IPS-18a (cell line): Measurements from ENCODE around the gene SHANK1.

Experiments used
- H3K27ac ChIP-seq: one replicate; pipeline ENCODE4 v1.5.1; 2013; ENCODE audit warnings: low read length
- H3K27me3 ChIP-seq: one replicate; pipeline ENCODE4 v1.6.1; 2013; ENCODE audit warnings: mild to moderate bottlenecking, low read length; ENCODE audit not compliant: control insufficient read depth, insufficient read depth
- H3K36me3 ChIP-seq: one replicate; pipeline ENCODE4 v1.6.1; 2013; ENCODE audit warnings: low read depth, low read length; ENCODE audit not compliant: control insufficient read depth
- H3K4me1 ChIP-seq: one replicate; pipeline ENCODE4 v1.6.1; 2013; ENCODE audit warnings: low read depth, low read length; ENCODE audit not compliant: control insufficient read depth
- H3K4me3 ChIP-seq: one replicate; pipeline ENCODE4 v1.5.1; 2013; ENCODE audit warnings: low read length
- H3K9ac ChIP-seq: one replicate; pipeline ENCODE4 v1.6.1; 2013; ENCODE audit warnings: mild to moderate bottlenecking, low read length, moderate library complexity
- H3K9me3 ChIP-seq: one replicate; pipeline ENCODE4 v1.6.1; 2013; ENCODE audit warnings: low read depth, low read length; ENCODE audit not compliant: control insufficient read depth

Gene SHANK1

DNA sequence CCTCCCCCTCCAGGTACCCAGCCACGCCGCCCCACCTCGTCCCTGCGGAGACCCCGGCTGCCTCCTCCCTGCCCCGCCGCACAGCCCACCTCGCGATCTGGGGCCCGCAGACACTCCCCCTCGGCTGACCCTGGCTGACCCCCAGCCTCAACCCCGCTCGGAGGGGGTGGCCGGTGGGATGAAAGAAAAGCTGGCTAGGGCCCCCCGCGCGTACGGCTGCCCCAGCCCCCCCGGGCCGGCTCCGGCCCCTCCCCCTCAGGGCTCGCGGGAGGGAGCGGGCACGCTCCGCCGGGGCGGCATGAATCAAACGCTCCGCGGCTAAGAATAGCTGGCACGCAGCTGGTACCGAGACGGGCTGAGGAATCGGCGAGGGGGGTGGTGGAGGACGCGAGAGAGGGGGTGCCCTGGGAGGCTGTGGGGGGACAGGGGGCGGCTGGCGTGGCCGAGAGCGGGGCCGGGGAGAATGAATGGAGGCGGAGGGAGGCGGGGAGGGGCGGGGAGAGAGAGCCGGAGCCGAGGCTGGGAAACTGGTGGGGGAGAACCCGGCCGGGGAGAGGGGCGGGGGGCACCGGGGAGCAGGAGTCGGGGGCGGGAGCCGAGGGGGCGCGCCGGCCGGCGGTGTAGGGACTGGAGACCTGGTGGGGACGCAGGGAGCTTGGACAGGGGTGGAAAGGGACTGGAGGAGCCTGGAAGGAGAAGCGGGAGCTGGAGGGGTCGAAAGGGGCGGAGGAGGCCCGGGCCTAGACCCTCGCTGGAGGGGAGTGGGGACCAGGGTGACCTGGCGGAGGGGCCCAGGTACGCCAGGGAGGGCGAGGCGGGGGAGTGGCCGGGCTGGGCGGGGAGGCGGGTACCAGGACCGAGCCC lies 1.1 kb downstream of the SHANK1 start:
- Histone ChIP-seq H3K9me3 (no peaks in the 10 kb centered on the region), H3K9ac (no peak overlapping the region), H3K36me3 (no peaks in the 10 kb centered on the region), H3K4me1 (peaks cover 11% of the 10 kb centered on the region), H3K27ac (no peak overlapping the region), H3K4me3 (peak overlapping the region; percentile 62), H3K27me3 (peaks cover 41% of the 10 kb centered on the region)

DNA sequence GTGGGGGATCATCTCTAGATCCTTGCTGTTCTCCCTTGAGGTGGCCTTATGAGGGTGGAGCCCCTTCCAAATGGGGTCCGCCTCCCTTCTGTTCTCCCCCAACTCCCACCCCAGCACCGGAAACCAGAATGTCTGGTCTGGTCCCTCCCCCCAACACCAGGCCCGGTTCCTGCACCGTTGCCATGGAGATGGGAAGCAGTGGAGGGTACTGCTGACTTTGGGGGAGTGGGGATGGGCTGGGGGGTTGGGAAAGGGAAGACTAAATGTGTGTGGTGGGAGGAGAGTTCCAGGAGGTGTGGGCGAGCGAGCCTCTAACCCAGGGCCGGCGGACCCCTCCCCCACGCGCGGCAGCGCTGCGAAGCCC lies 1.7 kb downstream of the SHANK1 start:
- H3K4me3 ChIP-seq, result peak overlapping the region; percentile 62
- H3K9me3 ChIP-seq, result no peaks in the 10 kb centered on the region
- no peak overlapping the region for H3K9ac ChIP-seq
- peaks cover 6% of the 10 kb centered on the region for H3K4me1 ChIP-seq
- no peaks in the 10 kb centered on the region for H3K36me3 ChIP-seq
- peaks cover 35% of the 10 kb centered on the region for H3K27me3 ChIP-seq
- H3K27ac ChIP-seq, result no peak overlapping the region

DNA sequence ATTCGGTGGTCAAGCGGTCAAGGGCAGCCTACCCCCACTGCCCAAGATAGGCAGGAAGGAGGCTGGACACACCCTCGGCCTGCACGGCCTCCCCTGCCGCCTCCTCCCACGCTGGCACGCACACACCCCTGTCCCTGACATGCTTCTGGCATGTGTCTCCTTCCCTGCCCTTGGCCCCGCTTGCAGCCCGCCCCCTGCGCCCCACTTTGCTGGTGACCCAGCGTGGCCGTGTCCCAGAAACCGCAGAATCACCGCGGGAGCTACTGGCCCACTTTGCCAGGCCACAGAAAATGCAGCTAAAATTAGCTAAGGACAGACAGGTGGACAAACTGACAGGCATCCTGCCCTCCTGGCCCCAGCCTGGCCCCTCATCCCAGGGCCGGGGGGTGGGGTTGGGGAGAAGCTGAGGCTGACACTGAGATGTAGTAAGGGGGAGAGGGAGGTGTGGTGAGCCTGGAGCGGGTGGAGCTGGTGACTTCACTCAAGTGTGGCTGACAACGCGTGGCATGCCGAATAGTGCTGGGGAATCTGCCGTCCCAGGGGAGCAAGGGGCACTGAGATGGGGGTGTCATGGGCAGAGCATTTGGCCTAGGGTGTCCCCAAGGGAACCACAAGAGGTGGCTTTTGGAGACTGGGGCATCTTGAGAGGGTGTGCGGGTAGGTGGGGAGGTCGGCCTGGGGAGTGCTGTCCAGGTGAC lies 2.4 kb downstream of the SHANK1 start:
- H3K9me3 ChIP-seq, result no peaks in the 10 kb centered on the region
- no peak overlapping the region for H3K4me3 ChIP-seq
- peaks cover 6% of the 10 kb centered on the region for H3K4me1 ChIP-seq
- no peak overlapping the region for H3K9ac ChIP-seq
- peaks cover 28% of the 10 kb centered on the region for H3K27me3 ChIP-seq
- H3K36me3 ChIP-seq, result no peaks in the 10 kb centered on the region
- H3K27ac ChIP-seq, result no peak overlapping the region

DNA sequence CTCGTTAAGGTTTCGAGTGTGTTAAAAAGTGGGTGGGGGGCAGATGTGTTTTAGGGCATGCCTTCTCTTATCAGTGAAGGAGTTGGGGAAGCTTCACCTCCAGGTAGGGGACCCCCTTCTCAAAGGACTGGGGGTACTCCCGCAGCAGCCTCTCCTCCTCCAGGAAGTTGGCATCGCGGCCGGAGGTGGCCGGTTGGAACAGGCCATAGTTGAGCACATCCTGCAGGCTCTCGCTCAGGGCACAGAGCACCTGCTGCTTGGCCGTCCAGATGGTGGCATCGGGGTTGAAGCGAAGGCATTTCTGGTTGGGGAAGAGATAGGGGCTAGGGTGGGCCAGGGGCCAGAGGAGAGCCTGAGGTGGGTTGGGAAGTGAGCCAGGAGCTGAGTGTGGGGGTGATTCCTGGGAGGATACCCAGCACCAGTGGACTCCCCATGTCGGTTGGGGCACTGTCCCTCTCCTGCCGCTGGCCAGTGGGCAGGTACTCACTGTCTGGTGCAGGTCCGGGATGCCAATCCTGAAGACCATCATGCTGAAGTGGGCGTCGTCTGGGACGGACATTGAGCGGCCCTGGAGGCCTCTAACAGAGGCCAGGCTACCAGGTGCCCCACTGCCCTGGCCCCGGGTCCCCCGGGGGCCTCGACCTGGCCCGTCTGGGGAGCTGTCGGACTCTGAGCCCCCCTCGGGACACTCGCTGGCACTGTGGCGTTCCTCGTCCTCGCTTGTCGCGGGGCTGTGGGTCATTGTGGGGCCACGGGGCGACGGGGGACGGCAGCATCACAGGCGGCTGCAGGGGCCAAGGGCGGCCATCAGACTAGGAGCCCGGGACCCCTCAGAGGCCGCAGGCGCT lies 3.2 kb downstream of the SHANK1 start:
- no peaks in the 10 kb centered on the region for H3K36me3 ChIP-seq
- peaks cover 6% of the 10 kb centered on the region for H3K4me1 ChIP-seq
- no peak overlapping the region for H3K9ac ChIP-seq
- H3K27ac ChIP-seq, result no peak overlapping the region
- H3K4me3 ChIP-seq, result no peak overlapping the region
- peaks cover 20% of the 10 kb centered on the region for H3K27me3 ChIP-seq
- H3K9me3 ChIP-seq, result no peaks in the 10 kb centered on the region

DNA sequence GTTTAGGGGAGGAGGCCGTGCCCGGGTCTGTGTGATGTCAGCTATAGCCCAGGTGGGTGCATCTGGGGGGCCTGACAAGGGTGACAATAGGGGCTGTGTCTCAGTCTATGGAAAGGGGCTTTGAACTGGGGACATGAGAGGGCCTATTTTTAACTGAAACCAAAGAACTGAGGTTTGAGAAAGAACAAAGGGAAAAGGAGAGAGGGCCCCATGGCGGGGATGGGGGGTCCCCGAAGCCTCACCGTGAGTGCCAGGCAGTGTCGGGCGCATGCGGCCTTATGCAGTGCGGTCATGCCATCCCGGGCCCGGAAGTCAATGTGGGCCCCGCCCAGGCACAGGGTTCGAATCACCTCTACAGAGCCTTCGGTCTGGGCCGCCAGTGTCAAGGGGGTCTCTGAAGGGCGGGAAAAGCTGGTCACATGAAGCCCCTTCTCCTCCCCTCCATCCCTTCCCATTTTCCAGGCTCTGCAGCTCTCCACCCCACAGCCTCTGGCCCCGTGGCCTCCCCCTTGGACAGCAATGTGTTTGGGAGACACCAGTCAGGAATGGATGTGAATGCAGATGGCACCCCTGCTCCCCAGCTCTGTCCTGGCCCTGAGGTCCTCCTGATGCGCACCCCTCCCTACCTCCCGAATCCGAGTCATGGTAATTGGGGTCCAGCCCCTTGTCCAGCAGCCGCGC lies 5.9 kb downstream of the SHANK1 start:
- Histone ChIP-seq H3K9me3 (no peaks in the 10 kb centered on the region), H3K4me1 (peaks cover 6% of the 10 kb centered on the region)

DNA sequence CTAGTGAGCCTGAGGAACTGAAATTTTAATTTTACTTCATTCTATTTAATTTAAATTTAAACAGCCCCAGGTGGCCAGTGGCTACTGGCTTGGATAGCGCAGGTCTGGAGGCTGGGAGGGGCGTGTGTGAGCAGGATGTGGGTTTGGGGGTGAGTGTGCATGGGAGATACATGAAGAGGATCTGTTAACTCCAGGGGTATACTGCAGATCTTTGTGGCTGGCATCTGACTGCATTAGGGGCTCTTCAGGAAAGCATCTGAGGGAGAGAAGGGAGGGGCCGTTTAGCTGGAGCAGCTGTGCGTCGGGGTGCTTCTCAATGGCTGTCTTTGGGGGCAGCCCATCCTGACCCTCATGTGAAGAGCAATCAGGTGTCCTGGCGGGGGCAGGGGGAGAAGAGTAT lies 6.8 kb downstream of the SHANK1 start:
- no peaks in the 10 kb centered on the region for H3K36me3 ChIP-seq
- no peak overlapping the region for H3K9ac ChIP-seq
- peaks cover 6% of the 10 kb centered on the region for H3K27me3 ChIP-seq
- peaks cover 6% of the 10 kb centered on the region for H3K4me1 ChIP-seq
- H3K27ac ChIP-seq, result no peak overlapping the region
- no peak overlapping the region for H3K4me3 ChIP-seq
- no peaks in the 10 kb centered on the region for H3K9me3 ChIP-seq

More for the DNA sequence above, 5.9 kb downstream of the SHANK1 start:
- no peak overlapping the region for H3K4me3 ChIP-seq
- H3K9ac ChIP-seq, result no peak overlapping the region
- no peaks in the 10 kb centered on the region for H3K36me3 ChIP-seq
- peaks cover 6% of the 10 kb centered on the region for H3K27me3 ChIP-seq
- no peak overlapping the region for H3K27ac ChIP-seq

DNA sequence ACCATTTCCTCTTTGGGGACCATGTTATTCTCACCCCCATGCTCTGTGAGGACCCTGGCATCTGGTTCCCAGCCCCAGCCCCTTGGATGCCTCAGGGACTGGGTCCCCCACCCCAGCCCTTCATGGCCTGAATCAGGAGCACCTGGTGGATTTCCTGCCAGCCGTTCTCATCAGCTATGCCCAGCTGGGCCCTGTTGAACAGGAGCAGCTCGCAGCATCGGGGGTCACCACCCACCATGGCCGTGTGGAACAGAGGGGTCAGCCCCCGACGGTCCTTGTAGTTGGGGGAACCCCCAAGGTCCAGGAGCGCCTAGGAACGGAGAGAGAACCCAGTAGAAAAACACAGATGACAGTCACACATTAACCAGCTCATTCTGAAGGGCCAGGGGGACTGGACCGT lies 7.8 kb downstream of the SHANK1 start:
- H3K27me3 ChIP-seq, result no peaks in the 10 kb centered on the region
- H3K4me3 ChIP-seq, result no peak overlapping the region
- no peaks in the 10 kb centered on the region for H3K9me3 ChIP-seq
- H3K9ac ChIP-seq, result no peak overlapping the region
- H3K4me1 ChIP-seq, result no peaks in the 10 kb centered on the region
- no peaks in the 10 kb centered on the region for H3K36me3 ChIP-seq
- no peak overlapping the region for H3K27ac ChIP-seq

DNA sequence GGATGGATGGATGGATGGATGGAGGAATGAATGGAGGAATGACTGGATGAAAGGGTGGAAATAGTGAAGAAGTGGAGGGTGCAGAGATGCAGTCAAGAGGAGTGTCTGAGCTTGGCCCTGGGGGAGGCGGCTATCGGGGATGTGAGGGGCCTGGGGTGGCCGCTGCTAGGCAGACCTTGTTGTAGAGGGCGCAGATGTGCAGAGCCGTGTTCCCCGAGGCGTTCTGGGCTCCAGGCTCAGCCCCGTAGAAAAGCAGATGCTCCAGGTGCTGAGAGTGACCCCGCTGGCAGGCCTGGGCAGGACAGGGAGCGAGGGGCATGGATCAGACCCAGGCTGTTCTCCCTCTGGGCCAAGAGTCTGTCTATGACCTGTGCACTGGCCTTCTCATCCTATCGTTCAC lies 8.4 kb downstream of the SHANK1 start:
- H3K4me1 ChIP-seq, result no peaks in the 10 kb centered on the region
- no peak overlapping the region for H3K4me3 ChIP-seq
- no peaks in the 10 kb centered on the region for H3K9me3 ChIP-seq
- no peaks in the 10 kb centered on the region for H3K27me3 ChIP-seq
- H3K36me3 ChIP-seq, result no peaks in the 10 kb centered on the region
- no peak overlapping the region for H3K27ac ChIP-seq
- no peak overlapping the region for H3K9ac ChIP-seq

DNA sequence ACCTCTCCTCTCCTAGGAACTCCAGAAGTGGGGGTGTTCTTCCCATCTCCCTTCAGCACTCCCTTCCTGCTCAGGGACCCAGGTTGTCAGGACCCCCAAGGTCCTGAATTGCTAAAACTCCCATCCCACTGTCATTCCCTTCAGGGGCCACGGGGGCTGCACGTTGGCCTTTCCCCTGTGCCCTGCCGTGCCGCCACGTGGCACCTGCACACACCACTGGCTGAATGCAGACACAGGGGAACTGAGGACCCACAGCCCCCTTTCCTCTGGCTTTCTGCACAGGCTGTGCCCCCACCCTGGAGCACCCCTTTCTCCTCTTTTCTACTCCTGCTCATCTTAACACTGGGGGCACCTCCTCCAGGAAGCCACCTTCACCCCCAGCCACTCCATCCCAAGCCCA lies 9.0 kb downstream of the SHANK1 start:
- H3K4me3 ChIP-seq, result no peak overlapping the region
- no peaks in the 10 kb centered on the region for H3K27me3 ChIP-seq
- H3K9ac ChIP-seq, result no peak overlapping the region
- H3K4me1 ChIP-seq, result no peaks in the 10 kb centered on the region
- no peaks in the 10 kb centered on the region for H3K9me3 ChIP-seq
- no peak overlapping the region for H3K27ac ChIP-seq
- no peaks in the 10 kb centered on the region for H3K36me3 ChIP-seq

DNA sequence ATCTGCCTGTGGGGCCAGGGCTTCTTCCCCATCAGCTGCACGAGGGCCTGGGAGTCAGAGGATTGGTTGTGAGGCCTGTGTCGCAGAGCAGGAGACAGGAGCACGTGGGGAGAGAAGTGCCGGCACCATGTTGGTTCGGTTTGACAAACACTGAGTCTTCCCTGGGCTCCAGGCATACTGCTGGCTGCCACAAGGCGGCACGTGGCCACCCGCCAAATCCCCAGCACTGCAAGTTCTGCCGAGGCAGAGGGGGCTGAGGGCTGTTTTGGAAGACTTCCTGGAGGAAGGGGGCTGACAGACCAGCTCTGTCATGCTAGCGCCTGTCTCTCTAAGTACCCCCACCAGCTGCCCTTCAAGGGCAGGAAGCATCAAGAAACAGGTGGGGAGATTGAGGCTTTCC lies 9.5 kb downstream of the SHANK1 start:
- Histone ChIP-seq H3K27me3 (no peaks in the 10 kb centered on the region), H3K4me1 (no peaks in the 10 kb centered on the region), H3K9me3 (no peaks in the 10 kb centered on the region), H3K4me3 (no peak overlapping the region), H3K27ac (no peak overlapping the region), H3K9ac (no peak overlapping the region), H3K36me3 (no peaks in the 10 kb centered on the region)
